ENCODE data around the gene H3-3A.

- no peak for TF ChIP-seq CTCF (IDR thresholded peaks at IDR 0.05; ENCODE audit: poor library complexity)
- no peak for TF ChIP-seq EZH2 (IDR thresholded peaks at IDR 0.05; ENCODE audit: borderline replicate concordance)
Measured at GRCh38 chr1:226052061-226052460, 10.5 kb upstream of the H3-3A start.
